ENCODE results near the gene CCDC43.

Gene CCDC43

GRCh38 chr17:44672479-44673093 lies 17.0 kb downstream of the CCDC43 start:
- H3K27ac ChIP-seq (ENCODE audit: insufficient read depth, low read depth, low read length, poor library complexity, severe bottlenecking) = no peak overlapping the region
- H3K4me1 ChIP-seq (ENCODE audit: control insufficient read depth, insufficient read depth, low read length) = no peaks in the 10 kb centered on the region
- H3K36me3 ChIP-seq (ENCODE audit: control insufficient read depth, insufficient read depth, low read length) = no peaks in the 10 kb centered on the region
- H3K4me3 ChIP-seq (ENCODE audit: insufficient read depth, low read depth, low read length) = no peak overlapping the region
- H3K9me3 ChIP-seq (ENCODE audit: control insufficient read depth, low read length) = no peaks in the 10 kb centered on the region
- H3K27me3 ChIP-seq (ENCODE audit: control insufficient read depth, insufficient read depth, low read length, poor library complexity, severe bottlenecking) = no peaks in the 10 kb centered on the region

GRCh38 chr17:44666006-44666405 lies 23.6 kb downstream of the CCDC43 start:
- no peaks in the 10 kb centered on the region for H3K4me1 ChIP-seq (ENCODE audit: control insufficient read depth, insufficient read depth, low read length)
- H3K27me3 ChIP-seq (ENCODE audit: control insufficient read depth, insufficient read depth, low read length, poor library complexity, severe bottlenecking) = no peaks in the 10 kb centered on the region
- H3K36me3 ChIP-seq (ENCODE audit: control insufficient read depth, insufficient read depth, low read length) = no peaks in the 10 kb centered on the region
- no peak overlapping the region for H3K27ac ChIP-seq (ENCODE audit: insufficient read depth, low read depth, low read length, poor library complexity, severe bottlenecking)
- no peaks in the 10 kb centered on the region for H3K9me3 ChIP-seq (ENCODE audit: control insufficient read depth, low read length)
- H3K4me3 ChIP-seq (ENCODE audit: insufficient read depth, low read depth, low read length) = no peak overlapping the region
- no CpG with 5 or more reads among the region's 1 CpG for WGBS, 2 experiments

GRCh38 chr17:44664867-44665266 lies 24.7 kb downstream of the CCDC43 start:
- Histone ChIP-seq H3K27ac (ENCODE audit: insufficient read depth, low read depth, low read length, poor library complexity, severe bottlenecking) (no peak overlapping the region), H3K36me3 (ENCODE audit: control insufficient read depth, insufficient read depth, low read length) (no peaks in the 10 kb centered on the region), H3K4me3 (ENCODE audit: insufficient read depth, low read depth, low read length) (no peak overlapping the region), H3K27me3 (ENCODE audit: control insufficient read depth, insufficient read depth, low read length, poor library complexity, severe bottlenecking) (no peaks in the 10 kb centered on the region), H3K4me1 (ENCODE audit: control insufficient read depth, insufficient read depth, low read length) (no peaks in the 10 kb centered on the region), H3K9me3 (ENCODE audit: control insufficient read depth, low read length) (no peaks in the 10 kb centered on the region)
- 100% methylated on average over 1 of the region's 1 CpG; no CpG with 5 or more reads in 1 of the 2 experiments for WGBS, 2 experiments

- Histone ChIP-seq H3K27ac (ENCODE audit: insufficient read depth, low read depth, low read length, poor library complexity, severe bottlenecking) (no peak overlapping the region), H3K4me1 (ENCODE audit: control insufficient read depth, insufficient read depth, low read length) (no peaks in the 10 kb centered on the region), H3K36me3 (ENCODE audit: control insufficient read depth, insufficient read depth, low read length) (no peaks in the 10 kb centered on the region), H3K9me3 (ENCODE audit: control insufficient read depth, low read length) (no peaks in the 10 kb centered on the region), H3K4me3 (ENCODE audit: insufficient read depth, low read depth, low read length) (no peak overlapping the region), H3K27me3 (ENCODE audit: control insufficient read depth, insufficient read depth, low read length, poor library complexity, severe bottlenecking) (peaks cover under 1% of the 10 kb centered on the region)
- 71 to 92% methylated on average over 1 of the region's 1 CpG for WGBS, 2 experiments
Measured at GRCh38 chr17:44663095-44663494, 26.5 kb downstream of the CCDC43 start.

- H3K36me3 ChIP-seq (ENCODE audit: control insufficient read depth, insufficient read depth, low read length) = no peaks in the 10 kb centered on the region
Measured at GRCh38 chr17:44661835-44662234, 27.7 kb downstream of the CCDC43 start.

GRCh38 chr17:44655983-44656710 lies 33.4 kb downstream of the CCDC43 start, which contains the start of gene MEIOC:
TSS of gene MEIOC (plus strand) at chr17:44656468. CDS start at chr17:44656614, 146 bp downstream.
- H3K4me3 ChIP-seq (ENCODE audit: insufficient read depth, low read depth, low read length) = peak within 1 kb of the TSS; percentile 16
- H3K27ac ChIP-seq (ENCODE audit: insufficient read depth, low read depth, low read length, poor library complexity, severe bottlenecking) = no peak within 1 kb of the TSS
- H3K9me3 ChIP-seq (ENCODE audit: control insufficient read depth, low read length) = no peaks in the 10 kb centered on the region
- H3K27me3 ChIP-seq (ENCODE audit: control insufficient read depth, insufficient read depth, low read length, poor library complexity, severe bottlenecking) = peaks cover 41% of the 10 kb centered on the region
- no peaks in the 10 kb centered on the region for H3K4me1 ChIP-seq (ENCODE audit: control insufficient read depth, insufficient read depth, low read length)
- whole genome bisulfite sequencing, 2 experiments = 10 to 11% methylated on average over 57 of the region's 57 CpGs
- H3K36me3 ChIP-seq (ENCODE audit: control insufficient read depth, insufficient read depth, low read length) = no peaks in the 10 kb centered on the region

More at GRCh38 chr17:44661835-44662234, 27.7 kb downstream of the CCDC43 start:
- no peak overlapping the region for H3K4me3 ChIP-seq (ENCODE audit: insufficient read depth, low read depth, low read length)
- WGBS, 2 experiments = 92 to 100% methylated on average over 1 of the region's 2 CpGs
- H3K4me1 ChIP-seq (ENCODE audit: control insufficient read depth, insufficient read depth, low read length) = no peaks in the 10 kb centered on the region
- H3K9me3 ChIP-seq (ENCODE audit: control insufficient read depth, low read length) = no peaks in the 10 kb centered on the region
- no peak overlapping the region for H3K27ac ChIP-seq (ENCODE audit: insufficient read depth, low read depth, low read length, poor library complexity, severe bottlenecking)
- H3K27me3 ChIP-seq (ENCODE audit: control insufficient read depth, insufficient read depth, low read length, poor library complexity, severe bottlenecking) = peaks cover 13% of the 10 kb centered on the region

GRCh38 chr17:44653954-44654353 lies 35.6 kb downstream of the CCDC43 start:
- no peak overlapping the region for H3K27ac ChIP-seq (ENCODE audit: insufficient read depth, low read depth, low read length, poor library complexity, severe bottlenecking)
- H3K4me1 ChIP-seq (ENCODE audit: control insufficient read depth, insufficient read depth, low read length) = no peaks in the 10 kb centered on the region
- no peaks in the 10 kb centered on the region for H3K36me3 ChIP-seq (ENCODE audit: control insufficient read depth, insufficient read depth, low read length)
- H3K27me3 ChIP-seq (ENCODE audit: control insufficient read depth, insufficient read depth, low read length, poor library complexity, severe bottlenecking) = peaks cover 41% of the 10 kb centered on the region
- no peak overlapping the region for H3K4me3 ChIP-seq (ENCODE audit: insufficient read depth, low read depth, low read length)
- WGBS, 2 experiments = 60 to 92% methylated on average over 1 of the region's 1 CpG
- no peaks in the 10 kb centered on the region for H3K9me3 ChIP-seq (ENCODE audit: control insufficient read depth, low read length)

GRCh38 chr17:44653384-44653783 lies 36.2 kb downstream of the CCDC43 start:
- no peak overlapping the region for H3K27ac ChIP-seq (ENCODE audit: insufficient read depth, low read depth, low read length, poor library complexity, severe bottlenecking)
- no peaks in the 10 kb centered on the region for H3K4me1 ChIP-seq (ENCODE audit: control insufficient read depth, insufficient read depth, low read length)
- no peak overlapping the region for H3K4me3 ChIP-seq (ENCODE audit: insufficient read depth, low read depth, low read length)
- WGBS, 2 experiments = 94 to 97% methylated on average over 3 of the region's 3 CpGs
- H3K36me3 ChIP-seq (ENCODE audit: control insufficient read depth, insufficient read depth, low read length) = no peaks in the 10 kb centered on the region
- H3K27me3 ChIP-seq (ENCODE audit: control insufficient read depth, insufficient read depth, low read length, poor library complexity, severe bottlenecking) = peaks cover 41% of the 10 kb centered on the region
- H3K9me3 ChIP-seq (ENCODE audit: control insufficient read depth, low read length) = no peaks in the 10 kb centered on the region

GRCh38 chr17:44652727-44653126 lies 36.8 kb downstream of the CCDC43 start:
- Histone ChIP-seq H3K27ac (ENCODE audit: insufficient read depth, low read depth, low read length, poor library complexity, severe bottlenecking) (no peak overlapping the region), H3K27me3 (ENCODE audit: control insufficient read depth, insufficient read depth, low read length, poor library complexity, severe bottlenecking) (peaks cover 38% of the 10 kb centered on the region), H3K9me3 (ENCODE audit: control insufficient read depth, low read length) (no peaks in the 10 kb centered on the region), H3K4me1 (ENCODE audit: control insufficient read depth, insufficient read depth, low read length) (no peaks in the 10 kb centered on the region), H3K4me3 (ENCODE audit: insufficient read depth, low read depth, low read length) (no peak overlapping the region), H3K36me3 (ENCODE audit: control insufficient read depth, insufficient read depth, low read length) (no peaks in the 10 kb centered on the region)
- 82 to 85% methylated on average over 7 to 8 of the region's 8 CpGs for WGBS, 2 experiments

GRCh38 chr17:44651228-44651627 lies 38.3 kb downstream of the CCDC43 start:
- H3K36me3 ChIP-seq (ENCODE audit: control insufficient read depth, insufficient read depth, low read length) = no peaks in the 10 kb centered on the region
- no peak overlapping the region for H3K4me3 ChIP-seq (ENCODE audit: insufficient read depth, low read depth, low read length)
- no peaks in the 10 kb centered on the region for H3K9me3 ChIP-seq (ENCODE audit: control insufficient read depth, low read length)
- no peak overlapping the region for H3K27ac ChIP-seq (ENCODE audit: insufficient read depth, low read depth, low read length, poor library complexity, severe bottlenecking)
- peaks cover 23% of the 10 kb centered on the region for H3K27me3 ChIP-seq (ENCODE audit: control insufficient read depth, insufficient read depth, low read length, poor library complexity, severe bottlenecking)
- WGBS, 2 experiments = 90 to 98% methylated on average over 4 to 5 of the region's 5 CpGs
- no peaks in the 10 kb centered on the region for H3K4me1 ChIP-seq (ENCODE audit: control insufficient read depth, insufficient read depth, low read length)
